PC-3 (cell line): ENCODE measurements around the gene NR1H4. TPM values are rescaled to one million over a fixed set of nuclear protein-coding genes. Genes with fewer than 3 reads are reported as not detected.

Experiments used
- ATAC-seq: fragments of 200-7000 bp; cut with Tn5 transposase; 2 replicates; pipeline ENCODE4 v1.9.1; 2020; ENCODE audit warnings: mild to moderate bottlenecking, moderate library complexity
- BruUV-seq: library from RNA; stranded (reverse); fragments of 400-500 nt; replicated peaks from 2 replicates; lab custom pipeline; 2021; lab: Mats Ljungman, UMichigan
- CTCF ChIA-PET: fragments of 300-600 bp; sonication (Branson Sonifier 250); formaldehyde crosslinking; loops from one replicate; lab custom pipeline; 2022; ENCODE audit warnings: antibody characterized with exemption; lab: Charles Lee
- POLR2A ChIA-PET: fragments of 300-600 bp; sonication (Branson Sonifier 250); formaldehyde crosslinking; loops from one replicate; lab custom pipeline; 2022; ENCODE audit warnings: antibody characterized with exemption; ENCODE audit not compliant: unreplicated experiment; lab: Charles Lee
- DNase-seq: peaks from one replicate; pipeline ENCODE4 v3.0.0-alpha.2; 2015
- H2AFZ ChIP-seq: fragments of 300-600 bp; sonication (generic); 2 replicates; pipeline ENCODE4 v1.6.0; 2016; ENCODE audit warnings: antibody characterized with exemption, low read length
- H3F3A ChIP-seq: fragments of 300-600 bp; sonication (generic); one replicate; pipeline ENCODE4 v1.6.0; 2017; ENCODE audit warnings: antibody characterized with exemption, low read length, control low read depth, mild to moderate bottlenecking; ENCODE audit not compliant: unreplicated experiment
- H3K27ac ChIP-seq: fragments of 300-600 bp; sonication (generic); 2 replicates; pipeline ENCODE4 v1.5.1; 2016; ENCODE audit warnings: mild to moderate bottlenecking, low read length
- H3K27me3 ChIP-seq: fragments of 300-600 bp; sonication (generic); 2 replicates; pipeline ENCODE4 v1.6.1; 2016; ENCODE audit warnings: low read length, mixed read lengths
- H3K36me3 ChIP-seq: fragments of 300-600 bp; sonication (generic); 2 replicates; pipeline ENCODE4 v1.6.1; 2016; ENCODE audit warnings: low read depth, mixed run types, low read length, mixed read lengths
- H3K4me1 ChIP-seq: fragments of 300-600 bp; sonication (generic); 2 replicates; pipeline ENCODE4 v1.5.1; 2016; ENCODE audit warnings: low read length; ENCODE audit not compliant: insufficient read depth
- H3K4me2 ChIP-seq: fragments of 300-600 bp; sonication (generic); 2 replicates; pipeline ENCODE4 v1.6.0; 2016; ENCODE audit warnings: low read length
- H3K4me3 ChIP-seq: fragments of 300-600 bp; sonication (generic); 2 replicates; pipeline ENCODE4 v1.5.1; 2016; ENCODE audit warnings: mild to moderate bottlenecking, low read length, mixed read lengths
- H3K79me2 ChIP-seq: fragments of 300-600 bp; sonication (generic); 2 replicates; pipeline ENCODE4 v1.6.1; 2017; ENCODE audit warnings: low read length, mixed read lengths
- H3K9ac ChIP-seq: fragments of 300-600 bp; sonication (generic); 2 replicates; pipeline ENCODE4 v1.6.0; 2016; ENCODE audit warnings: mild to moderate bottlenecking, low read length
- H3K9me2 ChIP-seq: fragments of 300-600 bp; sonication (generic); replicated peaks from 2 replicates; pipeline ENCODE4 v1.6.1; 2016; ENCODE audit warnings: mixed run types, low read length, mixed read lengths
- H3K9me3 ChIP-seq: fragments of 300-600 bp; sonication (generic); 2 replicates; pipeline ENCODE4 v1.6.1; 2016; ENCODE audit warnings: low read length, mixed read lengths
- H4K20me1 ChIP-seq: fragments of 300-600 bp; sonication (generic); 2 replicates; pipeline ENCODE4 v1.6.1; 2016; ENCODE audit warnings: low read length, mixed read lengths
- CTCF ChIP-seq: fragments of 300-600 bp; sonication (generic); conservative IDR thresholded peaks from 2 replicates; pipeline ENCODE4 v1.5.1; 2017; ENCODE audit warnings: antibody characterized with exemption, low read depth, mild to moderate bottlenecking, low read length
- EZH2 ChIP-seq: fragments of 300-600 bp; sonication (generic); IDR thresholded peaks from one replicate; pipeline ENCODE4 v1.6.1; 2017; ENCODE audit warnings: antibody characterized with exemption, mild to moderate bottlenecking, low read length; ENCODE audit not compliant: unreplicated experiment
- EZH2phosphoT487 ChIP-seq: fragments of 300-600 bp; sonication (generic); IDR thresholded peaks from 2 replicates; pipeline ENCODE4 v1.6.1; 2018; ENCODE audit warnings: mild to moderate bottlenecking, antibody characterized with exemption, low read length, borderline replicate concordance
- intact Hi-C: fragments of 100-400 bp; cut with micrococcal nuclease; formaldehyde crosslinking; loops from 2 replicates; pipeline ENCODE4 v1.9.0; 2023
- total RNA-seq: library from RNA; depleted of rRNA; stranded (reverse); fragments of >200 nt; gene quantifications from 2 replicates; pipeline ENCODE4 v1.2.3, GENCODE V29; 2014

The NR1H4 gene
- total RNA-seq, 1 experiment from 2014 or later, result not detected

- no peak overlapping the region for H3K9ac ChIP-seq
- no peaks in the 10 kb centered on the region for H4K20me1 ChIP-seq
- no peaks in the 10 kb centered on the region for H3K9me2 ChIP-seq
- H3K79me2 ChIP-seq, result no peaks in the 10 kb centered on the region
- peaks cover 71% of the 10 kb centered on the region for H3K27me3 ChIP-seq
- H3K4me3 ChIP-seq, result no peak overlapping the region
- no peak overlapping the region for H2AFZ ChIP-seq
- no peaks in the 10 kb centered on the region for H3K9me3 ChIP-seq
- TF ChIP-seq EZH2phosphoT487 (no peak), CTCF (no peak), EZH2 (no peak)
- intact Hi-C loops, result no loop called here
- CTCF ChIA-PET, result no interaction called here
- no peak overlapping the region for H3K27ac ChIP-seq
- POLR2A ChIA-PET, result no interaction called here
- BruUV-seq, result no TSS peak
- DNase-seq (no peak), ATAC-seq (no peak)
- no peaks in the 10 kb centered on the region for H3K36me3 ChIP-seq
- H3K4me1 ChIP-seq, result no peaks in the 10 kb centered on the region
- H3K4me2 ChIP-seq, result no peak overlapping the region
- H3F3A ChIP-seq, result no peaks in the 10 kb centered on the region
These were observed 17.8 kb upstream of the NR1H4 start for GRCh38 chr12:100455896-100456295.

- no peak overlapping the region for H2AFZ ChIP-seq
- ATAC-seq, result no peak
- ChIA-PET CTCF (no interaction called here), POLR2A (no interaction called here)
- TF ChIP-seq CTCF (no peak), EZH2phosphoT487 (no peak), EZH2 (no peak)
- no peaks in the 10 kb centered on the region for H3F3A ChIP-seq
- no peaks in the 10 kb centered on the region for H3K79me2 ChIP-seq
- no peaks in the 10 kb centered on the region for H4K20me1 ChIP-seq
- H3K4me1 ChIP-seq, result no peaks in the 10 kb centered on the region
- peaks cover 60% of the 10 kb centered on the region for H3K27me3 ChIP-seq
- no peaks in the 10 kb centered on the region for H3K36me3 ChIP-seq
- no peaks in the 10 kb centered on the region for H3K9me3 ChIP-seq
- H3K4me3 ChIP-seq, result no peak overlapping the region
- intact Hi-C loops, result no loop called here
- no peak overlapping the region for H3K4me2 ChIP-seq
- H3K27ac ChIP-seq, result no peak overlapping the region
- no peaks in the 10 kb centered on the region for H3K9me2 ChIP-seq
- H3K9ac ChIP-seq, result no peak overlapping the region
- DNase-seq, result no peak
- BruUV-seq, result no TSS peak
These were observed 15.5 kb upstream of the NR1H4 start for GRCh38 chr12:100458191-100458590.

GRCh38 chr12:100460702-100461101, 13.0 kb upstream of the NR1H4 start:
- intact Hi-C loops, result no loop called here
- H3K27ac ChIP-seq, result no peak overlapping the region
- no peak for ATAC-seq

More at GRCh38 chr12:100460702-100461101, 13.0 kb upstream of the NR1H4 start:
- H3K9ac ChIP-seq, result no peak overlapping the region
- H3K27me3 ChIP-seq, result peaks cover 44% of the 10 kb centered on the region
- H3K9me3 ChIP-seq, result no peaks in the 10 kb centered on the region
- H2AFZ ChIP-seq, result no peak overlapping the region
- H3K36me3 ChIP-seq, result no peaks in the 10 kb centered on the region
- POLR2A ChIA-PET, result no interaction called here
- DNase-seq, result no peak
- BruUV-seq, result no TSS peak
- no peaks in the 10 kb centered on the region for H3K9me2 ChIP-seq
- H3K79me2 ChIP-seq, result no peaks in the 10 kb centered on the region
- no peak overlapping the region for H3K4me3 ChIP-seq
- H4K20me1 ChIP-seq, result no peaks in the 10 kb centered on the region
- no peaks in the 10 kb centered on the region for H3K4me1 ChIP-seq
- no peak overlapping the region for H3K4me2 ChIP-seq
- CTCF ChIA-PET, result no interaction called here
- no peaks in the 10 kb centered on the region for H3F3A ChIP-seq
- TF ChIP-seq EZH2, result no peak
- TF ChIP-seq CTCF, result no peak
- TF ChIP-seq EZH2phosphoT487, result no peak
